Suprapubic skin (tissue), 4 donors: ENCODE data around the gene NNAT. TPM values are rescaled to one million over a fixed set of nuclear protein-coding genes. Genes with fewer than 3 reads are reported as not detected.

Experiments
- DNase-seq, 2 donors: peaks; one replicate each; pipeline ENCODE4 v3.0.0-alpha.2; 2019; ENCODE audit warnings: low spot score in 2 of 2
- H3K27ac ChIP-seq: fragments of 200-600 bp; sonication (generic); one replicate; pipeline ENCODE4 v1.5.1; 2019
- H3K27me3 ChIP-seq: fragments of 200-600 bp; sonication (generic); one replicate; pipeline ENCODE4 v1.5.1; 2019
- H3K36me3 ChIP-seq: fragments of 200-600 bp; sonication (generic); one replicate; pipeline ENCODE4 v1.5.1; 2019
- H3K4me1 ChIP-seq: fragments of 200-600 bp; sonication (generic); one replicate; pipeline ENCODE4 v1.5.1; 2019
- H3K4me3 ChIP-seq: fragments of 200-600 bp; sonication (generic); one replicate; pipeline ENCODE4 v1.5.1; 2019; ENCODE audit warnings: mild to moderate bottlenecking
- H3K9me3 ChIP-seq: fragments of 200-600 bp; sonication (generic); one replicate; pipeline ENCODE4 v1.5.1; 2019
- CTCF ChIP-seq, 2 donors: fragments of 200-600 bp in 1 of 2; fragments of 450-650 bp in 1 of 2; sonication (generic) in 1 of 2; IDR thresholded peaks; one replicate each; pipeline ENCODE4 v1.5.1; 2016 to 2019; ENCODE audit warnings: antibody characterized with exemption in 2 of 2, mild to moderate bottlenecking in 1 of 2, moderate library complexity in 1 of 2
- EP300 ChIP-seq: sonication (generic); formaldehyde crosslinking; IDR thresholded peaks from one replicate; pipeline ENCODE4 v1.6.1; 2017; ENCODE audit warnings: antibody characterized with exemption
- POLR2A ChIP-seq, 2 donors: fragments of 450-650 bp; IDR thresholded peaks; one replicate each; pipeline ENCODE4 v1.6.1; 2017; ENCODE audit warnings: antibody characterized with exemption in 2 of 2, mild to moderate bottlenecking in 2 of 2, moderate library complexity in 2 of 2
- POLR2AphosphoS5 ChIP-seq, 3 donors: sonication (generic); formaldehyde crosslinking; IDR thresholded peaks; one replicate each; pipeline ENCODE4 v1.6.1; 2017; ENCODE audit warnings: antibody characterized with exemption in 3 of 3
- WGBS: methylation state at CpG from one replicate; pipeline ENCODE4 v1.1.5; 2018; 5-methylcytosine and 5-hydroxymethylcytosine counted together
- total RNA-seq, 4 donors: library from RNA; depleted of rRNA; stranded (reverse); fragments of >200 nt; gene quantifications; one replicate each; pipeline ENCODE4 v1.1.0, GENCODE V29; 2016

Gene NNAT
- total RNA-seq, 4 donors from 2014 or later = 3.0 to 15.2 (median 6.2) TPM

GRCh38 chr20:37510226-37510625 lies 10.8 kb upstream of the NNAT start:
- Histone ChIP-seq H3K36me3 (peaks cover 42% of the 10 kb centered on the region), H3K4me1 (no peaks in the 10 kb centered on the region), H3K27ac (no peak overlapping the region), H3K9me3 (no peaks in the 10 kb centered on the region), H3K27me3 (no peaks in the 10 kb centered on the region), H3K4me3 (no peak overlapping the region)
- 96% methylated on average over 5 of the region's 5 CpGs for WGBS
- no peak for DNase-seq
- no peak for TF ChIP-seq POLR2AphosphoS5 (IDR thresholded peaks at IDR 0.05)
- TF ChIP-seq POLR2A (IDR thresholded peaks at IDR 0.05) = no peak

GRCh38 chr20:37511610-37512275 lies 9.3 kb upstream of the NNAT start:
- Histone ChIP-seq H3K27me3 (no peaks in the 10 kb centered on the region), H3K36me3 (peaks cover 50% of the 10 kb centered on the region), H3K27ac (no peak overlapping the region), H3K4me3 (no peak overlapping the region), H3K9me3 (no peaks in the 10 kb centered on the region), H3K4me1 (no peaks in the 10 kb centered on the region)
- DNase-seq = no peak
- TF ChIP-seq POLR2AphosphoS5 (IDR thresholded peaks at IDR 0.05) (no peak), POLR2A (IDR thresholded peaks at IDR 0.05) (no peak), CTCF (IDR thresholded peaks at IDR 0.05) (no peak), EP300 (no peak)
- 76% methylated on average over 6 of the region's 6 CpGs for WGBS

- 81% methylated on average over 4 of the region's 4 CpGs for WGBS
- Histone ChIP-seq H3K9me3 (no peaks in the 10 kb centered on the region), H3K36me3 (peaks cover 57% of the 10 kb centered on the region), H3K27me3 (no peaks in the 10 kb centered on the region), H3K27ac (no peak overlapping the region), H3K4me1 (peaks cover 9% of the 10 kb centered on the region), H3K4me3 (no peak overlapping the region)
- TF ChIP-seq POLR2AphosphoS5 (IDR thresholded peaks at IDR 0.05) (no peak), POLR2A (IDR thresholded peaks at IDR 0.05) (no peak), EP300 (no peak), CTCF (IDR thresholded peaks at IDR 0.05) (no peak)
- DNase-seq = no peak
Measured at GRCh38 chr20:37513779-37514359, 7.2 kb upstream of the NNAT start.

GRCh38 chr20:37515876-37516275 lies 5.2 kb upstream of the NNAT start:
- no peak for DNase-seq
- Histone ChIP-seq H3K27ac (no peak overlapping the region), H3K36me3 (peaks cover 52% of the 10 kb centered on the region), H3K27me3 (no peaks in the 10 kb centered on the region), H3K9me3 (no peaks in the 10 kb centered on the region), H3K4me3 (no peak overlapping the region), H3K4me1 (peaks cover 22% of the 10 kb centered on the region)
- TF ChIP-seq POLR2AphosphoS5 (IDR thresholded peaks at IDR 0.05) = no peak
- WGBS = 84% methylated on average over 4 of the region's 4 CpGs

GRCh38 chr20:37516811-37517750 lies 4.0 kb upstream of the NNAT start:
- no peak for DNase-seq
- WGBS = 63% methylated on average over 13 of the region's 13 CpGs
- no peak overlapping the region for H3K27ac ChIP-seq

More at GRCh38 chr20:37516811-37517750, 4.0 kb upstream of the NNAT start:
- no peak for TF ChIP-seq CTCF (IDR thresholded peaks at IDR 0.05)
- no peak for TF ChIP-seq EP300
- no peak for TF ChIP-seq POLR2AphosphoS5 (IDR thresholded peaks at IDR 0.05)
- no peak for TF ChIP-seq POLR2A (IDR thresholded peaks at IDR 0.05)
- H3K27me3 ChIP-seq = no peaks in the 10 kb centered on the region
- H3K4me3 ChIP-seq = no peak overlapping the region
- H3K36me3 ChIP-seq = peaks cover 49% of the 10 kb centered on the region
- H3K4me1 ChIP-seq = peaks cover 33% of the 10 kb centered on the region
- H3K9me3 ChIP-seq = no peaks in the 10 kb centered on the region
